ENCODE results near the gene COX18. TPM values are rescaled to one million over a fixed set of nuclear protein-coding genes. Genes with fewer than 3 reads are reported as not detected.

The COX18 gene
- total and polyA plus RNA-seq, 2 experiments from 2014 or later, result 9.6 to 44.7 TPM

- TF ChIP-seq ZNF462 (CRISPR knock-in tag; IDR thresholded peaks at IDR 0.05), result no peak
- TF ChIP-seq EZH2 (IDR thresholded peaks at IDR 0.05; ENCODE audit: low read depth, unreplicated experiment), result no peak
- no peak for TF ChIP-seq JUNB (IDR thresholded peaks at IDR 0.05; ENCODE audit: unreplicated experiment)
- TF ChIP-seq CTCF (conservative IDR thresholded peaks at IDR 0.05; ENCODE audit: low read depth in 2 of 2), result no peak
- TF ChIP-seq ZNF114 (CRISPR knock-in tag; IDR thresholded peaks at IDR 0.05), result no peak
- no peak for TF ChIP-seq ZNF331 (CRISPR knock-in tag; IDR thresholded peaks at IDR 0.05; ENCODE audit: low read depth)
These were observed 34.4 kb upstream of the COX18 start (continued) for GRCh38 chr4:73103799-73104503.

- no peak for DNase-seq (ENCODE audit: low spot score)
- Mint-ChIP-seq H3K27ac (no peak overlapping the region), H3K27me3 (ENCODE audit: insufficient read depth, low read depth, poor library complexity) (peaks cover 12% of the 10 kb centered on the region), H3K4me1 (peaks cover 2% of the 10 kb centered on the region; the same call in 2 of the 3 replicates), H3K4me3 (no peak overlapping the region), H3K9me3 (no peaks in the 10 kb centered on the region), H3K36me3 (ENCODE audit: low read depth) (peaks cover 51% of the 10 kb centered on the region)
- H3K36me3 ChIP-seq (ENCODE audit: insufficient read depth), result peaks cover 47% of the 10 kb centered on the region
- no peaks in the 10 kb centered on the region for H3K27me3 ChIP-seq (ENCODE audit: insufficient read depth)
- H4K20me1 ChIP-seq (replicated peaks; ENCODE audit: insufficient read depth), result no peaks in the 10 kb centered on the region
- no peak overlapping the region for H2AFZ ChIP-seq
- H3K4me3 ChIP-seq, result no peak overlapping the region
- H3K79me2 ChIP-seq (replicated peaks; ENCODE audit: insufficient read depth), result no peaks in the 10 kb centered on the region; the same call in 1 of the 2 replicates
- no peaks in the 10 kb centered on the region for H3F3A ChIP-seq (replicated peaks; ENCODE audit: low read depth)
- no peaks in the 10 kb centered on the region for H3K4me1 ChIP-seq (ENCODE audit: insufficient read depth)
- no peak overlapping the region for H3K27ac ChIP-seq (ENCODE audit: low read depth)
- no peak; the same call in 1 of the 3 replicates for ATAC-seq
- H3K9me2 ChIP-seq (ENCODE audit: insufficient read depth), result no peaks in the 10 kb centered on the region
- no peak overlapping the region for H3K4me2 ChIP-seq
- TF ChIP-seq ZNF114 (CRISPR knock-in tag; IDR thresholded peaks at IDR 0.05) (no peak), ZNF462 (CRISPR knock-in tag; IDR thresholded peaks at IDR 0.05) (no peak)
These were observed 29.6 kb upstream of the COX18 start for GRCh38 chr4:73099143-73099542.
